Spleen (tissue), 7 donors: ENCODE results near the gene PPP1R3E.

Source experiments
- POLR2A ChIP-seq, 3 donors: fragments of 450-650 bp; IDR thresholded peaks; one replicate each; pipeline ENCODE4 v1.5.1; 2017; ENCODE audit warnings: antibody characterized with exemption in 3 of 3, mild to moderate bottlenecking in 1 of 3
- POLR2AphosphoS5 ChIP-seq, 3 donors: sonication (generic); formaldehyde crosslinking; IDR thresholded peaks; one replicate each; pipeline ENCODE4 v1.5.1; 2017; ENCODE audit warnings: antibody characterized with exemption in 3 of 3
- TF ChIP-seq, protein P1 (sequence below), 11 experiments: fragments of 200-600 bp in 7 of 11; fragments of 450-650 bp in 4 of 11; sonication (generic) in 4 of 11; IDR thresholded peaks in 8 of 11; conservative IDR thresholded peaks in 3 of 11; 1 replicate in 7 of 11; 2 replicates in 4 of 11; pipeline versions ENCODE4 v1.4.0 to v1.8.0; 2016 to 2021; ENCODE audit warnings: antibody characterized with exemption in 11 of 11, inconsistent platforms in 4 of 11, mild to moderate bottlenecking in 1 of 11
- donor health status: DM: no; HTN: no; CAD: no; lungs with moderate emphysema.
- donor health status: DM: no; HTN: no; CAD: no.
- donor health status: DM: no; HTN: no; CAD: no.

DNA sequence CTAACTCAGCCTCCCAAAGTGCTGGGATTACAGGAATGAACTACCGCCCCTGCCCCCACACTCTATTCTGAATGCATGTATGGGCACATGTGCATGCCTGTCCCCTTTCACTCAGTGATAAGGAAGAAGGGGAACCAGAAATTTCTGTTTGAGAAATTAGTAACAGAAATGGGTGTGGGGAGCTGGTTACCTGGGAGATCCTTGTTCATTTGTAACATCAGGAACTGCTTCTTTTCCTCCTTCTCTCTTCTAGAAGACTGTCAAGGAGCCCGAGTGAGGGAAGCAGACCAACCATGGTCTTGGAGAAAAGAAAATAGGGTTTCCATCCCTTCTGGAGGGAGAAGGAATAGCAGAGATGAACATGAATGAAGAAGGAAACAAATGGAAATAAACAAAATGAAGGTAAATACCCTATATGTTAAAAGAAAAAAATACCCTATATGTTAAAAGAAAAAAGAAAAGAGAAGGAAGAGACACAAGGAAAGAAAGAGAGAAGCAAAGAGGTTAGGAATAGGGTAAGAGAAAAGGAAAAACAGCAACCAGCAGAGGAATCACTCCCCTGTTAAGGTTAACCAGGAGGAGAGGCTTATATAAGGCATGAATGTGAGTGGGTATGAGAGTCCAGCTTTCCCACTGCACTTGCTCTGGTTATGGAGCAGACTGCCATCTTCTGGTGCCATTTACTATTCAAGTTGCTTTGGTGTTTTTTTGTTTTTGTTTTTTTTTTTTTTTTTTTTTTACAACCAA lies 3.3 kb downstream of the PPP1R3E start:
- TF ChIP-seq, protein P1, sequence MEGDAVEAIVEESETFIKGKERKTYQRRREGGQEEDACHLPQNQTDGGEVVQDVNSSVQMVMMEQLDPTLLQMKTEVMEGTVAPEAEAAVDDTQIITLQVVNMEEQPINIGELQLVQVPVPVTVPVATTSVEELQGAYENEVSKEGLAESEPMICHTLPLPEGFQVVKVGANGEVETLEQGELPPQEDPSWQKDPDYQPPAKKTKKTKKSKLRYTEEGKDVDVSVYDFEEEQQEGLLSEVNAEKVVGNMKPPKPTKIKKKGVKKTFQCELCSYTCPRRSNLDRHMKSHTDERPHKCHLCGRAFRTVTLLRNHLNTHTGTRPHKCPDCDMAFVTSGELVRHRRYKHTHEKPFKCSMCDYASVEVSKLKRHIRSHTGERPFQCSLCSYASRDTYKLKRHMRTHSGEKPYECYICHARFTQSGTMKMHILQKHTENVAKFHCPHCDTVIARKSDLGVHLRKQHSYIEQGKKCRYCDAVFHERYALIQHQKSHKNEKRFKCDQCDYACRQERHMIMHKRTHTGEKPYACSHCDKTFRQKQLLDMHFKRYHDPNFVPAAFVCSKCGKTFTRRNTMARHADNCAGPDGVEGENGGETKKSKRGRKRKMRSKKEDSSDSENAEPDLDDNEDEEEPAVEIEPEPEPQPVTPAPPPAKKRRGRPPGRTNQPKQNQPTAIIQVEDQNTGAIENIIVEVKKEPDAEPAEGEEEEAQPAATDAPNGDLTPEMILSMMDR (IDR thresholded peaks at IDR 0.05 in 8 of 11, conservative IDR thresholded peaks at IDR 0.05 in 3 of 11): peak in 1 of 11 experiments; percentile 13
- TF ChIP-seq POLR2A (IDR thresholded peaks at IDR 0.05) (no peak), POLR2AphosphoS5 (IDR thresholded peaks at IDR 0.05) (no peak)
